Measurements from ENCODE around the gene GAN.
"Not testable (repeated sequence)": the region's sequence is repeated elsewhere in the genome, so short reads cannot be mapped to it uniquely, and the experiment has no call there.

The GAN gene

DNA sequence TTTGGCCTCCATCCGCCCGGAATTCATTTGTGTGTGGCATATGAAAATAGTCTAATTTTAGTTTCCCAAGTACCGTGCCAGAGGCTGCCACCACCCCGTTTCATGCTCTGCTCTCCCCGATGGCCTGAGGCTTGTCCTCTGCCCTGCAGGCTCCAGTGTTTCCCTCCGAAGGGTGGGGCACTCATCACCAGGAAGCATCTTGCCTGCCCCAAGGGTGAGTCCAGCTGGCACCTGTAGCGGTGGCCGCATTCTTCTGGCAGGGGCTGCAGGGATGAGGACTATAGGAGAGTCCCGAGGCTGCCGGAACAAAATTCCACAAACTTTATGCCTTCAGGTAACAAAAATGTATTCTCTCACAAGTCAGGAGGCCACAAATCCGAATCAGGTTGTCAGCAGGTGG, 106.8 kb downstream of the GAN start:
- DNase-seq (ENCODE audit: low read depth, low spot score) = no peak
- no peak overlapping the region for H3K27ac ChIP-seq

DNA sequence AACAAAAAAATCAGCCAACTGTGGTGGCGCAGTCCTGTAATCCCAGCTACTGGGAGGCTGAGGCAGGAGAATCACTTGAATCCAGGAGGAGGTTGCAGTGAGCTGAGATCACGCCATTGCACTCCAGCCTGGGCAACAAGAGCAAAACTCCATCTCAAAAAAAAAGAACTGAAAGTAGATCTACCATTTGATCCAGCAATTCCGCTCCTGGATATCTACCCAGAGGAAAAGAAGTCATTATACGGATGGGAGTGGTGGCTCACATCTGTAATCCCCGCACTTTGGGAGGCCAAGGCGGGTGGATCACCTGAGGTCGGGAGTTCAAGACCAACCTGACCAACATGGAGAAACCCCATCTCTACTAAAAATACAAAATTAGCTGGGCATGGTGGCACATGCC, 107.4 kb downstream of the GAN start:
- not testable (repeated sequence) for DNase-seq (ENCODE audit: low read depth, low spot score); H3K27ac ChIP-seq

DNA sequence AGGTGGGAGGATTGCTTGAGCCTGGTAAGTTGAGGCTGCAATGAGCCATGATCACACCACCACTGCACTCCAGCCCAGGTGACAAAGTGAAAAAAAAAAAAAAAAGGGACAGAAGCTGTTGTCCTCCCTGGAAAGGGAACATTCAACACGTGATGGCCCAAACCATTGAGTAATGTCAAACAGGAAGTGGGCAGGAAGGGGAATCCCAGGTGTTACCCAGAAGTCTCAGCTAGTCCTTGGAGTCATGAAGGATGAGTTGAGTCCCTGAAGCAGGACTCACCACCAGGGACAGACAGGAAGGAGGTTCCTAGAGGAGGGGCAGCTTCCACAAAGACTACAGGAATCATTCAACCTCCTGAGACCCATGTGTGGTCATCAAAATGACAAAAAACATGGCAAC, 110.0 kb downstream of the GAN start:
- no peak for DNase-seq (ENCODE audit: low read depth, low spot score)
- H3K27ac ChIP-seq = no peak overlapping the region

DNA sequence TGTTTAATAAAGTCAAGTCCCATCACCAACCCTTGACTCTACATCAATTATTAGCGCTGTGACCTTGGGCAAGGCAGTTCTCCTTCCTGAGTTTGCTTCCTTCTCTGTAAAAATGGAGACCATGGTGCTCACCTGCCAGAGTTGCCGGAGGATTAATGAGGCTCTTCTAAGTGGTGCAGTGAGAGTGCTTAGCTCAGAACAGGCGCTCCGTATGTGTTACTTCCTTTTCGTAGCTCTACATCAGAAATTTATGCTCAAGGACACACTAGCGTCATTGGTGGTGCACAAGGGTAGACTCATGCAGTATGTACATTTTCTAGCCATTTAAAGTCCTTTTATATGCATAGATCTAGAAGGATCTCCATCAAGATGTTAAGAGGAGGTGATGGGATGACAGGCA, 112.5 kb downstream of the GAN start:
- no peak overlapping the region for H3K27ac ChIP-seq
- DNase-seq (ENCODE audit: low read depth, low spot score) = no peak

DNA sequence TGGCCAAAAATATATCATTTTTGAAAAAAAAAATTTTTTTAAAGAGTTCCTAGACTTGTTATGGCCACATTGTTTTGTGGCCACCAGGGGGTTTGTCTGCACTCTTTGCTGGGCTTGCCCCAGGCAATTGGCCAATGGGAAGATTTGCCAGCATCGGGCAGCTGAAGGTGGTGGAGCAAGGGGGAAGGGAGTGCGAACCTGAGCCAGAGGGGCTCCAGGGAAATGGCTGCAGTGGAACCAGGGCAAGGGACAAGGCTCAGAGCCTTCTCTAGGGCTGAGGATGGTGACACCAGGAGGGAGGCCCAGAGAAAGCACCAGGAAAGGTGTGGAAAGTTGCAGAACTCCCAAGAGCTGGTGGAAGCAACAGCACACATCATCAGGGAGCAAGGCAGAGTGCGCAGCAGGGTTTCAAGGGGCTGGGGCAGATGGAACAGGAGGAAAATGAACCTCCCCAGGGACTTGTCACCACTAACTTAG, 114.3 kb downstream of the GAN start:
- no peak overlapping the region for H3K27ac ChIP-seq
- DNase-seq (ENCODE audit: low read depth, low spot score) = no peak

DNA sequence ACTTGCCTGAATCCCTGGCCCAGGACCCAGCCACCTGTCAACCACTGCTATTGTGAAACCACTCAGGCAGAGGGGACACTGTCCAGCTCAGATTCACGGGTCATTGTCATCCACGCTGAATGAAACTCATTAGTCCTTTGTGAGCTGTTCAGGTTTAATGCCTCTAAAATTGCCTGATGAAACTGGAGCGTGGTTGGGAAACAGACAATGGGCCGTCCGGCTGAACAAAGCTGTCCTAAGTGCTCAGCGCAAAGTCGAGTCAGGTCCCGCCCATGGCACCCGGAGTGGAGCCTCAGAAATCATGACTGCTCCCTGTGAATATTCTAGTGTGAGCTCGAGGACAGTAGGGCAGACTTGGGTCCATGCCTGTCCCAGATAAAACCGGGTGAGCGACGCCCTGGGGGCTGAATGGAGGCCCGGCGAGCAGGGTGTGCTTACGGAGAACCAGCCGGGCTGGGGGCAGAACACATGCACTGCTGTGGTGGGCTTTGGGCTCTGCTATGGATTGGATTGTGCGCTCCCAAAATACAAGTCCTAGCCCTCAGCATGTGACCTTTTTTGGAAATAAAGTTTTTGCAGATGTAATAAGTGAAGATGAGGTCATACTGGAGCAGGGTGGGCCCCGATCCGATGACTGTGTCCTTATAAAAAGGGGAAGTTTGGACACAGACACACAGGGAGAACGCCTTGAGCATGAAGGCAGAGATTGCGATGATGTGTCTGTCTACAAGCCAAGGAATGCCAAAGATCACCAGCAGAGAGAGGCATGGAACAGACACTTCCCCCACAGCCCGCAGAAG, 117.0 kb downstream of the GAN start:
- H3K27ac ChIP-seq = no peak overlapping the region
- no peak for DNase-seq (ENCODE audit: low read depth, low spot score)

DNA sequence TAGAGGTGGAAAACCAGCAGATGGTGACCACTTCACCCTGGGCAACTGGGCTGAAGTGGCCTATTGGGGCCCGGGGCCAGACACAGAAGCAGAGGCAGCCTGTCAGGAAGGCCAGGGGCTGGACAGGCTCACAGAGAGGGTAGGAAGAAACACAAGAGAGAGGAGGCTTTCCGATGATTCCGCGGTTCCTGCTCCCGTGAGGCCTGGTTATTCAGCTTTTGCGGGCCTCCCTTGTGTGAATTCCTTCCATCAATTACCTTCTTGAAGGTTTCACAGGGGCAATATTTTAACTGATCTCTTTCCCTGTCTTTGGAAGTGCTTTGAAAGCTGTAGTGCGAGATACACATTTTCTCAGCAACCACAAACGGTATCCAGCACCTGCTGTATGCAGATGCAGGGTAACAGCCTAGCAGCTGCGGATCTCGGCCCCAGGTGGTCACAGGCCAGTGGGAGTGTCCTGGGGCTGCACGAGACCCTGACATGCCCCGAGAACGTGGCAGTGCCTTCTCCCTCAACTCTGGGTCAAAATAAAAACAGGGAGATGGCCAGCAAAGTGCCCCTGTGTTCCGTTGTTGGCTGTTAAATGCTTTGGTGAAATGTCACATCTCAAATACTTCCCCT, 118.3 kb downstream of the GAN start:
- no peak for DNase-seq (ENCODE audit: low read depth, low spot score)

DNA sequence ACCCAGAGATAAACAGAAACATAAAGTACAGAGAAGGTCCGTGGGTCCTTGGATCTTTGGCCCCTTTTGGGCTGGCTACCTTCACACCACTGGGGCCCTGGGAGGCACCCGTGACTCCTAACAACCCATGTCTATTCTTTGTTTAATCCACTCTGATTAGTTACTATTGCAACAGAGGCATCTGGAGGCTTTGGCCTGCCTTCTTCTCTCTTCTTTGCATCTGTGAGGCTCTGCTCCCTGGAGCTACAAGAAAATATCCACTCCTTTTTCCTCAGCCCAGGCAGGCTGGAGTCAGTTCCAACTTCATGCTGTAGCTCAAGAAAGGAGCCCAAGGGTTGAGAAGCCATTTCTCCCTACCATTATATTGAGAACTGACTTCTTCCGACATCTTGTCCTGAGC, 120.3 kb downstream of the GAN start:
- no peak overlapping the region for H3K27ac ChIP-seq
- DNase-seq (ENCODE audit: low read depth, low spot score) = no peak

More for the DNA sequence above, 118.3 kb downstream of the GAN start:
- H3K27ac ChIP-seq = no peak overlapping the region

DNA sequence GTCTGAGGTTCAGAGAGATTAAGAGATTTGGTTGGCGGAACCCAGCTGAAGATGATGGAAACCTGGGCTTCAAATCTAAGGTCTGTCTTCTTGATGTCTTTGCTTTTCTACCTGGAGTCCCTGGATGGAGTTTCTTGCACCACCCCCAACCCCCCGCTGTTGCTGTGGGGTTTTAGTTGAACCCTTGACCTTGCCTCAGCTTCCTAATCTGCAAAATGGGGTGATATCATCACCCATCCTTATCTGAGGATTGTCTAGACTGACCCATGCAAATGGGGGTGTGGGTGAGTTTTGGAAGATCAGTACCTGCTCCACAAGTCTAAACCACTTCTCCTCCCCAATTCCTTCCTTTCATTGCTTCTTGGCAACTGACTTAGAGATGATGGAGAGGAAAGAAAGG, 120.8 kb downstream of the GAN start:
- DNase-seq (ENCODE audit: low read depth, low spot score) = no peak
- H3K27ac ChIP-seq = no peak overlapping the region

DNA sequence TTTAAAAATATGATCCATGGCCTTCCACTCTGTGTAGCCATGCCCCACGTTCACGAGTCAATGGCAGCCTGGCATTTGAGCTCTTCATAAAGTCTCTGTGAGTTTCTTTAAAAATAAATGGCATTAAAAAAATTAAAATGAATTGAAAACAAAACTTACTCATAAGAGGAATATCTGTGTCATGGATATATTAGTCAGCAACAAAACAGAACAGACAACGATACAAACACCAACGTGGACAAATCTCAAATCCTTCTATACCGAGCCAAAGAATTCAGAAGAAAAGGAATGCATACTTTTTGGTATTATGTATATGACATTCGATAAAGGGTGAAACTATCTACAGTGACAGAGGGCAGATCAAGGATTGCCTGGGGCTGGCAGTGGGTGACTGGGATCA, 121.6 kb downstream of the GAN start:
- no peak overlapping the region for H3K27ac ChIP-seq
- no peak for DNase-seq (ENCODE audit: low read depth, low spot score)

DNA sequence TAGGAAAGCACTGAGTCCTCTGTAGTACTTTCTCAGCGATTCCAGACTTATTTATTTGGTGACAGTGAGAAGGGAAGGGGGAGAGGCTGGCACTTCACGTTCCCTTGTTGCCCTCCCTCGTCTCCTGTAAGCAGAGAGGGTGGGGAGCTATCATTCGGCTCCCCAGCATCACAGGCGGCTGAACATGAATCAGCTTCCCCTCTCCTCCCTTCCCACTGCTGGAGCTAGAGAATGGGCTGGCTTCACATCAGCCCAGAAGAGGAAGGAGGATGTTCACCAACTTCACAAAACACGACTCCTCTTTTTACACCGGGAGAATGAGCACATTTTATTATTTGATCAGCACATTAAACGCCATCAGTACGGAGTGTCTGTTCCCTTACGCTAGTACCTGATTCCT, 123.1 kb downstream of the GAN start:
- DNase-seq (ENCODE audit: low read depth, low spot score) = no peak

More for the DNA sequence above, 123.1 kb downstream of the GAN start:
- H3K27ac ChIP-seq = peak overlapping the region; percentile 39
